IMR-90 (cell line): ENCODE data around the gene UQCC5. TPM values are rescaled to one million over a fixed set of nuclear protein-coding genes. Genes with fewer than 3 reads are reported as not detected.

Experiments used
- ATAC-seq: fragments of 200-7000 bp; cut with Tn5 transposase; 2 replicates; pipeline ENCODE4 v1.9.1; 2020; ENCODE audit warnings: low read depth, mild to moderate bottlenecking, moderate library complexity
- BruUV-seq: library from RNA; stranded (reverse); fragments of 400-500 nt; replicated peaks from 2 replicates; lab custom pipeline; 2021; lab: Mats Ljungman, UMichigan
- CTCF ChIA-PET: fragments of 300-600 bp; formaldehyde crosslinking; extraction: SDS; loops from one replicate; lab custom pipeline; 2021; ENCODE audit warnings: antibody characterized with exemption; lab: Yijun Ruan, JAX
- POLR2A ChIA-PET: fragments of 300-600 bp; sonication (Branson Sonifier 250); formaldehyde crosslinking; loops from one replicate; lab custom pipeline; 2022; ENCODE audit warnings: antibody characterized with exemption; ENCODE audit not compliant: unreplicated experiment; lab: Charles Lee
- DNase-seq: peaks from one replicate; pipeline ENCODE4 v3.0.0; 2013
- H2AFZ ChIP-seq: replicated peaks from 2 replicates; pipeline ENCODE3; 2013; ENCODE audit warnings: low read length, mild to moderate bottlenecking; ENCODE audit not compliant: poor library complexity
- H2AK5ac ChIP-seq: 2 replicates; pipeline ENCODE4 v1.6.1; 2013; ENCODE audit warnings: low read depth, low read length, inconsistent platforms
- H2AK9ac ChIP-seq: replicated peaks from 2 replicates; pipeline ENCODE3; 2013; ENCODE audit warnings: mild to moderate bottlenecking, low read depth, low read length, moderate library complexity; ENCODE audit not compliant: poor library complexity
- H2BK120ac ChIP-seq: 2 replicates; pipeline ENCODE4 v1.6.1; 2013; ENCODE audit warnings: low read depth, low read length, inconsistent platforms
- H2BK15ac ChIP-seq: 3 replicates; pipeline ENCODE4 v1.6.1; 2013; ENCODE audit warnings: low read depth, low read length, inconsistent platforms
- H2BK20ac ChIP-seq: 2 replicates; pipeline ENCODE4 v1.6.1; 2013; ENCODE audit warnings: low read depth, mild to moderate bottlenecking, inconsistent platforms, low read length, moderate library complexity
- H2BK5ac ChIP-seq: 2 replicates; pipeline ENCODE4 v1.6.1; 2013; ENCODE audit warnings: mild to moderate bottlenecking, low read depth, low read length, inconsistent platforms; ENCODE audit not compliant: poor library complexity, severe bottlenecking
- H3K14ac ChIP-seq: replicated peaks from 2 replicates; pipeline ENCODE4 v1.6.1; 2013; ENCODE audit warnings: low read depth, low read length, inconsistent platforms
- H3K18ac ChIP-seq: 2 replicates; pipeline ENCODE4 v1.6.1; 2013; ENCODE audit warnings: low read depth, low read length, control low read depth
- H3K23ac ChIP-seq: 2 replicates; pipeline ENCODE4 v1.6.1; 2013; ENCODE audit warnings: low read depth, low read length, inconsistent platforms
- H3K27ac ChIP-seq: 2 replicates; pipeline ENCODE4 v1.5.1; 2013; ENCODE audit warnings: mild to moderate bottlenecking, control low read depth, low read length; ENCODE audit not compliant: insufficient read depth
- H3K27me3 ChIP-seq: 2 replicates; pipeline ENCODE4 v1.6.1; 2013; ENCODE audit warnings: low read length; ENCODE audit not compliant: control insufficient read depth, insufficient read depth
- H3K36me3 ChIP-seq: 2 replicates; pipeline ENCODE4 v1.6.1; 2013; ENCODE audit warnings: low read length, mixed read lengths; ENCODE audit not compliant: control insufficient read depth, insufficient read depth
- H3K4ac ChIP-seq: 2 replicates; pipeline ENCODE4 v1.6.1; 2013; ENCODE audit warnings: low read depth, low read length, inconsistent platforms
- H3K4me1 ChIP-seq: 2 replicates; pipeline ENCODE4 v1.6.1; 2013; ENCODE audit warnings: low read length, mixed read lengths; ENCODE audit not compliant: control insufficient read depth, insufficient read depth
- H3K4me2 ChIP-seq: 2 replicates; pipeline ENCODE4 v1.6.1; 2013; ENCODE audit warnings: low read depth, mild to moderate bottlenecking, control low read depth, low read length, moderate library complexity
- H3K4me3 ChIP-seq: 2 replicates; pipeline ENCODE4 v1.5.1; 2013; ENCODE audit warnings: low read depth, mild to moderate bottlenecking, control low read depth, low read length, moderate library complexity; ENCODE audit not compliant: insufficient read depth
- H3K56ac ChIP-seq: 2 replicates; pipeline ENCODE4 v1.6.1; 2013; ENCODE audit warnings: low read length, inconsistent platforms; ENCODE audit not compliant: insufficient read depth; ENCODE audit errors: extremely low read depth
- H3K79me1 ChIP-seq, 2 experiments: 2 replicates each; pipeline ENCODE4 v1.6.1; 2013; ENCODE audit warnings: low read length in 2 of 2, inconsistent platforms in 1 of 2, low read depth in 1 of 2
- H3K9ac ChIP-seq: 2 replicates; pipeline ENCODE4 v1.6.1; 2013; ENCODE audit warnings: low read depth, low read length, control low read depth
- H3K9me1 ChIP-seq: 2 replicates; pipeline ENCODE4 v1.6.1; 2013; ENCODE audit warnings: low read length, inconsistent platforms; ENCODE audit not compliant: insufficient read depth
- H3K9me3 ChIP-seq: 2 replicates; pipeline ENCODE4 v1.6.1; 2013; ENCODE audit warnings: low read length; ENCODE audit not compliant: control insufficient read depth, insufficient read depth
- H4K20me1 ChIP-seq: 2 replicates; pipeline ENCODE4 v1.6.1; 2013; ENCODE audit warnings: low read length, inconsistent platforms; ENCODE audit not compliant: insufficient read depth
- H4K5ac ChIP-seq: 2 replicates; pipeline ENCODE4 v1.6.1; 2013; ENCODE audit warnings: mild to moderate bottlenecking, low read depth, low read length, control low read depth
- H4K8ac ChIP-seq, 2 experiments: 2 replicates each; pipeline ENCODE4 v1.6.1; 2013; ENCODE audit warnings: low read depth in 2 of 2, low read length in 2 of 2, control low read depth in 1 of 2, inconsistent platforms in 1 of 2
- H4K91ac ChIP-seq: 2 replicates; pipeline ENCODE4 v1.6.1; 2013; ENCODE audit warnings: low read depth, low read length, inconsistent platforms; ENCODE audit not compliant: insufficient read depth
- BHLHE40 ChIP-seq: fragments of 150-350 bp; IDR thresholded peaks from 2 replicates; pipeline ENCODE4 v1.6.1; 2016; ENCODE audit warnings: mild to moderate bottlenecking, low read depth, low read length
- CEBPB ChIP-seq: IDR thresholded peaks from 2 replicates; pipeline ENCODE4 v1.6.1; 2012; ENCODE audit warnings: low read depth, low read length, improper control_type of control experiment
- CHD1 ChIP-seq: IDR thresholded peaks from 2 replicates; pipeline ENCODE4 v1.6.1; 2012; ENCODE audit warnings: low read depth, low read length, improper control_type of control experiment
- CTCF ChIP-seq: conservative IDR thresholded peaks from 2 replicates; pipeline ENCODE4 v1.5.1; 2012; ENCODE audit warnings: mild to moderate bottlenecking, low read depth, low read length, improper control_type of control experiment
- ELK1 ChIP-seq: fragments of 150-350 bp; IDR thresholded peaks from 2 replicates; pipeline ENCODE4 v1.6.1; 2016; ENCODE audit warnings: low read depth, mild to moderate bottlenecking, low read length, moderate library complexity, borderline replicate concordance
- FOS ChIP-seq: fragments of 150-350 bp; IDR thresholded peaks from 2 replicates; pipeline ENCODE4 v1.6.1; 2016; ENCODE audit warnings: low read depth, low read length
- MAFK ChIP-seq: IDR thresholded peaks from 2 replicates; pipeline ENCODE4 v1.6.1; 2012; ENCODE audit warnings: low read depth, low read length, improper control_type of control experiment
- MAZ ChIP-seq: IDR thresholded peaks from 2 replicates; pipeline ENCODE4 v1.6.1; 2012; ENCODE audit warnings: low read depth, mild to moderate bottlenecking, low read length, improper control_type of control experiment, moderate library complexity, borderline replicate concordance
- MXI1 ChIP-seq: IDR thresholded peaks from 2 replicates; pipeline ENCODE4 v1.6.1; 2012; ENCODE audit warnings: low read depth, mild to moderate bottlenecking, low read length, moderate library complexity, borderline replicate concordance
- NFE2L2 ChIP-seq: fragments of 150-350 bp; IDR thresholded peaks from 2 replicates; pipeline ENCODE4 v1.6.1; 2016; ENCODE audit warnings: low read depth, mild to moderate bottlenecking, low read length
- POLR2A ChIP-seq: IDR thresholded peaks from 2 replicates; pipeline ENCODE4 v1.6.1; 2012; ENCODE audit warnings: mild to moderate bottlenecking, low read depth, low read length
- RAD21 ChIP-seq: IDR thresholded peaks from 2 replicates; pipeline ENCODE4 v1.6.1; 2012; ENCODE audit warnings: low read length, improper control_type of control experiment
- RCOR1 ChIP-seq: IDR thresholded peaks from 2 replicates; pipeline ENCODE4 v1.6.1; 2012; ENCODE audit warnings: mild to moderate bottlenecking, low read length, improper control_type of control experiment; ENCODE audit not compliant: insufficient replicate concordance
- SMC3 ChIP-seq: fragments of 150-350 bp; IDR thresholded peaks from 2 replicates; pipeline ENCODE4 v1.6.1; 2016; ENCODE audit warnings: low read depth, mild to moderate bottlenecking, antibody characterized with exemption, low read length, moderate library complexity
- USF2 ChIP-seq: fragments of 150-350 bp; IDR thresholded peaks from 2 replicates; pipeline ENCODE4 v1.6.1; 2017; ENCODE audit warnings: mild to moderate bottlenecking, antibody characterized with exemption, low read length, low read depth
- WGBS, 2 experiments: methylation state at CpG; one replicate each; pipeline versions ENCODE4 v1.1.5 to v1.1.7; 2013; ENCODE audit warnings: missing lambda C conversion rate in 2 of 2; ENCODE audit not compliant: insufficient read length in 1 of 2; ENCODE audit errors: extremely low coverage in 2 of 2; 5-methylcytosine and 5-hydroxymethylcytosine counted together
- dilution Hi-C: fragments of 300-500 bp; cut with HindIII; formaldehyde crosslinking; loops from one replicate; pipeline ENCODE4 v1.14.3; 2018; ENCODE audit warnings: low sequenced_read_pairs; ENCODE audit not compliant: unreplicated experiment
- in situ Hi-C: fragments of 300-500 bp; cut with MboI; formaldehyde crosslinking; loops from 3 replicates; pipeline ENCODE4 v1.14.3; 2019; ENCODE audit warnings: low sequenced_read_pairs, inconsistent platforms, mixed read lengths
- intact Hi-C: fragments of 100-400 bp; cut with micrococcal nuclease; formaldehyde crosslinking; loops from 2 replicates; pipeline ENCODE4 v1.10.0; 2022
- polyA plus RNA-seq, 3 experiments: library from polyadenylated mRNA; depleted of rRNA; stranded (reverse); fragments of >200 nt; gene quantifications; 2 replicates each; pipeline ENCODE4 v1.2.3, GENCODE V29; 2012; ENCODE audit warnings: low replicate concordance in 1 of 3
- total RNA-seq: library from RNA; depleted of rRNA; stranded (reverse); fragments of >200 nt; gene quantifications from 2 replicates; pipeline ENCODE4 v1.2.3, GENCODE V29; 2012

UQCC5 gene
- total and polyA plus RNA-seq, 2 of the 4 experiments (the other 2 are of a cell fraction), result 1.1 to 16.9 TPM

GRCh38 chr3:52552089-52552488 is 15.7 kb downstream of the UQCC5 start:
- 100% methylated on average over 1 of the region's 3 CpGs; no CpG with 5 or more reads in 1 of the 2 experiments for WGBS, 2 experiments

More at GRCh38 chr3:52552089-52552488, 15.7 kb downstream of the UQCC5 start:
- no peak overlapping the region for H2BK15ac ChIP-seq
- intact Hi-C loops, result no loop called here
- H3K9me1 ChIP-seq, result peaks cover 6% of the 10 kb centered on the region; the same call in 1 of the 2 replicates
- H2BK5ac ChIP-seq, result no peak overlapping the region
- H3K4ac ChIP-seq, result no peak overlapping the region
- H2AK5ac ChIP-seq, result no peak overlapping the region
- H3K9ac ChIP-seq, result no peak overlapping the region
- no peaks in the 10 kb centered on the region for H3K27me3 ChIP-seq
- no peak overlapping the region for H3K4me2 ChIP-seq
- POLR2A ChIA-PET, result interaction anchor here (0.9 kb wide), 1 partner anchor 16 kb away, joined by 3 read pairs; the partner anchor contains the start of gene UQCC5
- peaks cover 15 to 29% of the 10 kb centered on the region in 2 experiments for H3K79me1 ChIP-seq
- no peak overlapping the region for H3K18ac ChIP-seq
- no TSS peak for BruUV-seq
- in situ Hi-C loops, result no loop called here
- no peaks in the 10 kb centered on the region for H3K9me3 ChIP-seq
- CTCF ChIA-PET, result interaction anchor here (0.9 kb wide), 1 partner anchor 18 kb away, joined by 4 read pairs; no protein-coding TSS in a partner anchor
- no peak overlapping the region for H2AFZ ChIP-seq
- no peak overlapping the region for H3K23ac ChIP-seq
- H2BK20ac ChIP-seq, result no peak overlapping the region
- dilution Hi-C loops, result no loop called here
- H4K20me1 ChIP-seq, result peaks cover 3% of the 10 kb centered on the region; the same call in 1 of the 2 replicates
- no peak for TF ChIP-seq MAZ
- TF ChIP-seq ELK1, result no peak
- no peak for TF ChIP-seq RCOR1
- TF ChIP-seq SMC3, result no peak
- TF ChIP-seq MAFK, result no peak
- TF ChIP-seq RAD21, result no peak
- no peak for TF ChIP-seq BHLHE40
- TF ChIP-seq POLR2A, result no peak
- TF ChIP-seq CHD1, result no peak
- no peak for TF ChIP-seq NFE2L2
- TF ChIP-seq USF2, result no peak
- no peak for TF ChIP-seq MXI1
- no peak for TF ChIP-seq CEBPB
- no peak for TF ChIP-seq CTCF
- no peak for TF ChIP-seq FOS
- H4K91ac ChIP-seq, result no peak overlapping the region
- no peak overlapping the region for H3K27ac ChIP-seq
- H3K36me3 ChIP-seq, result peaks cover 38% of the 10 kb centered on the region
- no peak overlapping the region for H3K14ac ChIP-seq
- no peak overlapping the region for H2BK120ac ChIP-seq
- no peak overlapping the region for H3K56ac ChIP-seq
- DNase-seq, result no peak
- no peak overlapping the region for H4K8ac ChIP-seq
- peak; percentile 71; the same call in 1 of the 2 replicates for ATAC-seq
- no peak overlapping the region for H2AK9ac ChIP-seq
- no peak overlapping the region for H4K5ac ChIP-seq
- H3K4me3 ChIP-seq, result no peak overlapping the region
- H3K4me1 ChIP-seq, result no peaks in the 10 kb centered on the region; the same call in 1 of the 2 replicates
